ENCODE data around the gene MCUB.

Gene MCUB

DNA sequence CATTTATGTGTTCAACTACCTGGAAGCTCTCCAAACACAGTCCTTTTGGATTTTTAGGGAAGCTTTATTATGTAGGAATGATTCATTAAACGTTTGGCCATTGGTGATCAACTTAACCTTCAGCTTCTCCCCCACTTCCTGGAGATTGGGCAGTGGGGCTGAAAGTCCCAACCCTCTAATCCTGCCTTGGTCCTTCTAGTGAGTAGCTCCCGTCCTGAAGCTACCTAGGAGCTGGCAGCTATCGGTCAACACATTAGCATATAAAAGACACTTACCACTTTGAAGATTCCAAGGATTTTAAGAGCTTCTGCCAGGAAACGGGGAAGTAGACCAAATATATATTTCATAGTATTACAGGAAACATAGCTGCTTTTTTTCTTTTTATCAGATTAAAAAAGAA, 69.7 kb downstream of the MCUB start:
- TF ChIP-seq, protein P1, sequence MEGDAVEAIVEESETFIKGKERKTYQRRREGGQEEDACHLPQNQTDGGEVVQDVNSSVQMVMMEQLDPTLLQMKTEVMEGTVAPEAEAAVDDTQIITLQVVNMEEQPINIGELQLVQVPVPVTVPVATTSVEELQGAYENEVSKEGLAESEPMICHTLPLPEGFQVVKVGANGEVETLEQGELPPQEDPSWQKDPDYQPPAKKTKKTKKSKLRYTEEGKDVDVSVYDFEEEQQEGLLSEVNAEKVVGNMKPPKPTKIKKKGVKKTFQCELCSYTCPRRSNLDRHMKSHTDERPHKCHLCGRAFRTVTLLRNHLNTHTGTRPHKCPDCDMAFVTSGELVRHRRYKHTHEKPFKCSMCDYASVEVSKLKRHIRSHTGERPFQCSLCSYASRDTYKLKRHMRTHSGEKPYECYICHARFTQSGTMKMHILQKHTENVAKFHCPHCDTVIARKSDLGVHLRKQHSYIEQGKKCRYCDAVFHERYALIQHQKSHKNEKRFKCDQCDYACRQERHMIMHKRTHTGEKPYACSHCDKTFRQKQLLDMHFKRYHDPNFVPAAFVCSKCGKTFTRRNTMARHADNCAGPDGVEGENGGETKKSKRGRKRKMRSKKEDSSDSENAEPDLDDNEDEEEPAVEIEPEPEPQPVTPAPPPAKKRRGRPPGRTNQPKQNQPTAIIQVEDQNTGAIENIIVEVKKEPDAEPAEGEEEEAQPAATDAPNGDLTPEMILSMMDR (IDR thresholded peaks at IDR 0.05; ENCODE audit: poor library complexity, severe bottlenecking), result no peak
- H3K27ac ChIP-seq (ENCODE audit: poor library complexity, severe bottlenecking), result no peak overlapping the region
- ATAC-seq (ENCODE audit: low read depth) (no peak), DNase-seq (ENCODE audit: low spot score) (no peak)
- no peaks in the 10 kb centered on the region for H3K36me3 ChIP-seq (ENCODE audit: low read depth)
- no peaks in the 10 kb centered on the region for H3K27me3 ChIP-seq (ENCODE audit: insufficient read depth, poor library complexity, severe bottlenecking)
- H3K4me1 ChIP-seq (ENCODE audit: insufficient read depth, poor library complexity, severe bottlenecking), result no peaks in the 10 kb centered on the region
- H3K4me3 ChIP-seq (ENCODE audit: severe bottlenecking), result no peak overlapping the region
- H3K9me3 ChIP-seq (ENCODE audit: severe bottlenecking), result no peaks in the 10 kb centered on the region

DNA sequence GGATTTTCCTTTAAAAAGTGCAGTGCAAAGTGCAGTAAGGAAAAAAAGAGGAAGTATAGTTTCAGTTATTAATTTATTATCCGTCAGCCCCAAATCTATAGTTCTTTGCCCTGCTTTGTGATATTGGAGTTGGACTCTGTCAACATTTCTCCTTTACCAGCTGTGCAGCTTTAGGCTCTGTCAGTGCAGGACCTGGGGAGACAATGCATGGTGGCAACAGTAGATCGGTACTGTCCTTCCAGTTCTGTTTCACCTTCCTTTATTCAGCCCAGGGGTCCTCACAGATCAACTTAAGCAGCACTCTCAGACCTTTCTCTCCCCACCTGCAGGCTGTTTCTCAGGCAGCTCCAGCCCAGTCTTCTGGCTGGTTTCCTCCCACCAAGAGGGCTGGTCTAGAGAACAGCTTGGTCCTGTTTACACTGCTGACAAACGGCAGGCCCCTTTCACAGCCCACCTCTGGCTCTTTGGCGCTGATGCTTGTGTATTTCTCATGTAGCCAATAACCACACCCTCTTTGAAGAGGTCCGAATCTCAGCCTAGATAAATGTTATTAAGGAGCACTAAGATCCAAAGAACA, 71.6 kb downstream of the MCUB start:
- Histone ChIP-seq H3K27me3 (ENCODE audit: insufficient read depth, poor library complexity, severe bottlenecking) (no peaks in the 10 kb centered on the region), H3K4me3 (ENCODE audit: severe bottlenecking) (no peak overlapping the region), H3K4me1 (ENCODE audit: insufficient read depth, poor library complexity, severe bottlenecking) (no peaks in the 10 kb centered on the region), H3K9me3 (ENCODE audit: severe bottlenecking) (no peaks in the 10 kb centered on the region), H3K27ac (ENCODE audit: poor library complexity, severe bottlenecking) (no peak overlapping the region), H3K36me3 (ENCODE audit: low read depth) (no peaks in the 10 kb centered on the region)
- DNase-seq (ENCODE audit: low spot score) (no peak), ATAC-seq (ENCODE audit: low read depth) (no peak)
- TF ChIP-seq, protein P1 (IDR thresholded peaks at IDR 0.05; ENCODE audit: poor library complexity, severe bottlenecking), result no peak

DNA sequence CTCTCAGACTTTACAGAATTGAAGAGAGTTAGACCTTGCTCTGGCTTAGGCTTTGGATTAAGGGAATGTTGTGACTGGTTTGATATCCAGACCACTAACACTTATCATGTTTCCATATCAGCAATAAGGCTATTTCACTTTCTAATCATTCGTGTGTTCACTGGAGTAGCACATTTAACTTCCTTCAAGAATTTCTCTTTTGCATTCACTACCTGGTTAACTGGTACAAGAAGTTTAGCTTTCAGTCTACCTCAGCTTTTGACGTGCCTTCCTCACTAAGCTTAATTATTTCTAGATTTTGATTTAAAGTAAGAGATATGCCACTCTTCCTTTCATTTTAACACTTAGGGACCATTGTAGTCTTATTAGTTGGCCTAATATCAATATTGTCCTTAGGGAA, 80.6 kb downstream of the MCUB start:
- no peaks in the 10 kb centered on the region for H3K27me3 ChIP-seq (ENCODE audit: insufficient read depth, poor library complexity, severe bottlenecking)
- no peak for DNase-seq (ENCODE audit: low spot score)
- H3K4me3 ChIP-seq (ENCODE audit: severe bottlenecking), result no peak overlapping the region
- no peaks in the 10 kb centered on the region for H3K9me3 ChIP-seq (ENCODE audit: severe bottlenecking)
- no peak for ATAC-seq (ENCODE audit: low read depth)
- TF ChIP-seq, protein P1 (IDR thresholded peaks at IDR 0.05; ENCODE audit: poor library complexity, severe bottlenecking), result no peak
- H3K36me3 ChIP-seq (ENCODE audit: low read depth), result no peaks in the 10 kb centered on the region
- no peaks in the 10 kb centered on the region for H3K4me1 ChIP-seq (ENCODE audit: insufficient read depth, poor library complexity, severe bottlenecking)
- no peak overlapping the region for H3K27ac ChIP-seq (ENCODE audit: poor library complexity, severe bottlenecking)

DNA sequence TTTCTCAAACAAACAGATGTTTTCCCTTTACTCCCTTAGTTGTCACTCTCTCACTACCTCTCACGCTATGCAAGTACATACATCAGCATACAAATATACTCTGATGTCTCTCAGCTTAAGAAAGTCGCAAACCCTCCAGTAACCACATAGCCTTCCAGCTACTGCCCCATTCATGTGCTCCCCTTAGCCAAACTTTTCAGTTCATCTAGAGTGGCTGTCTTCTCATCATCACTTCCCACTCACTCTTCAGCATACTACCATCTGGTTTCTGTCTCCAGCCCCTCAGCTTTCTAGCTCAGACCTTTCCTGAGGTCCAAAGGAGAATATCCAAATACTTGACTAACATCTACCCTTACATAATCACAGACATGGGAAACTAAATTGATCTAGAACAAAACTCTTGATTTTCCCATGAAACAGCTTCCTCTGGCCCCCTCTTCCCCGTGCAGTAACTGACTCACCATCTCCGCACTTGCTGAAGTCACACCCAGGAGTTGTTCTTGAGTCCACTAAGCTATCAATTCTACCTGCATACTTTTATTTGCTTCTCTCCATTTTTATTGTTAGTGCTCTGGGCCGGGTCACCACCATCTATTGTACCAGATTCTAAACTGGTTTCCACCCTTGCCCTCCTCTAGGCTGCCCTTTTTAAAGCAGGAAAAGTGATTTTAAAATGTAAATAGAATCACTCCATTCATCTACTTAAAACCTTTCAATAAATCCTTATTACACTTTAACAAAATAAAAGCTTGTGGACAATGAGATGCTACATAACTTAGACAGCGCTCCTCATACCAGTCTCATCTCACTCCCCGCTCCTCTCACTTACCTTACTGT, 86.0 kb downstream of the MCUB start:
- Histone ChIP-seq H3K27me3 (ENCODE audit: insufficient read depth, poor library complexity, severe bottlenecking) (no peaks in the 10 kb centered on the region), H3K9me3 (ENCODE audit: severe bottlenecking) (peaks cover 4% of the 10 kb centered on the region), H3K36me3 (ENCODE audit: low read depth) (no peaks in the 10 kb centered on the region), H3K4me3 (ENCODE audit: severe bottlenecking) (no peak overlapping the region), H3K27ac (ENCODE audit: poor library complexity, severe bottlenecking) (no peak overlapping the region), H3K4me1 (ENCODE audit: insufficient read depth, poor library complexity, severe bottlenecking) (no peaks in the 10 kb centered on the region)
- ATAC-seq (ENCODE audit: low read depth) (no peak), DNase-seq (ENCODE audit: low spot score) (no peak)
- TF ChIP-seq, protein P1 (IDR thresholded peaks at IDR 0.05; ENCODE audit: poor library complexity, severe bottlenecking), result no peak
